ENCODE results near the gene TVP23B.

DNA sequence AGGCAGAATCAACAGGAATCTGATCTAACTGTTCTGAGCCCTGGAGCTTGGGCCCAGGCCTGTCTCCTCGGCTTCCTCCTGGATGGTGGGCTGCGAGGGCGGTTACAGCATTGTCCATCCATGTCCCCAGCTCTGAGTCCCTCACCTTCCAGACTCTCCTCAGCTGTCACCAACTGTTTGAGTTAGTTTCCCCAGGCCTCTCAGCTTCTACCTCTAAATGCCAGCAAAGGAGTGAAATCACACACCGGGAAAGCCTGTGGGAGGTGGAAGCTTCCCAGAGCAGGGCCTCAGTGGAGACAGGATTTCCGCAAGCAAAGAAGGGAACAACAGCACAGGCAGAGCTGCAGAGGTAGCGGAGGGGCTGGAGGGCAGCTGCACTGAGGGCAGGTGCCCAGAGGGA is 67.5 kb downstream of the TVP23B start:
- TF ChIP-seq, protein P1, sequence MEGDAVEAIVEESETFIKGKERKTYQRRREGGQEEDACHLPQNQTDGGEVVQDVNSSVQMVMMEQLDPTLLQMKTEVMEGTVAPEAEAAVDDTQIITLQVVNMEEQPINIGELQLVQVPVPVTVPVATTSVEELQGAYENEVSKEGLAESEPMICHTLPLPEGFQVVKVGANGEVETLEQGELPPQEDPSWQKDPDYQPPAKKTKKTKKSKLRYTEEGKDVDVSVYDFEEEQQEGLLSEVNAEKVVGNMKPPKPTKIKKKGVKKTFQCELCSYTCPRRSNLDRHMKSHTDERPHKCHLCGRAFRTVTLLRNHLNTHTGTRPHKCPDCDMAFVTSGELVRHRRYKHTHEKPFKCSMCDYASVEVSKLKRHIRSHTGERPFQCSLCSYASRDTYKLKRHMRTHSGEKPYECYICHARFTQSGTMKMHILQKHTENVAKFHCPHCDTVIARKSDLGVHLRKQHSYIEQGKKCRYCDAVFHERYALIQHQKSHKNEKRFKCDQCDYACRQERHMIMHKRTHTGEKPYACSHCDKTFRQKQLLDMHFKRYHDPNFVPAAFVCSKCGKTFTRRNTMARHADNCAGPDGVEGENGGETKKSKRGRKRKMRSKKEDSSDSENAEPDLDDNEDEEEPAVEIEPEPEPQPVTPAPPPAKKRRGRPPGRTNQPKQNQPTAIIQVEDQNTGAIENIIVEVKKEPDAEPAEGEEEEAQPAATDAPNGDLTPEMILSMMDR (IDR thresholded peaks at IDR 0.05), result no peak
- TF ChIP-seq POLR2A (IDR thresholded peaks at IDR 0.05), result no peak
